Naive thymus-derived CD4-positive, alpha-beta T cell (primary cell): ENCODE results near the gene KANK3. TPM values are rescaled to one million over a fixed set of nuclear protein-coding genes. Genes with fewer than 3 reads are reported as not detected.

Experiments
- ATAC-seq: fragments of 150-1000 bp; cut with Tn5 transposase; 2 replicates; pipeline ENCODE4 v1.10.0; 2021; ENCODE audit warnings: mild to moderate bottlenecking, moderate library complexity
- CTCF ChIA-PET: fragments of 350-600 bp; sonication (Branson Sonifier 250); formaldehyde crosslinking; loops from one replicate; lab custom pipeline; 2021; ENCODE audit warnings: antibody characterized with exemption; lab: Charles Lee
- POLR2A ChIA-PET: fragments of 350-600 bp; sonication (Branson Sonifier 250); formaldehyde crosslinking; loops from one replicate; lab custom pipeline; 2021; ENCODE audit warnings: antibody characterized with exemption, inconsistent platforms; lab: Charles Lee
- DNase-seq, 9 donors: peaks; one replicate each; pipeline versions ENCODE4 v3.0.0 to v3.0.0-alpha.2; 2020 to 2022; ENCODE audit warnings: mixed read lengths in 1 of 9
- H3K27ac ChIP-seq: one replicate; pipeline ENCODE4 v1.7.0; 2013; ENCODE audit warnings: mild to moderate bottlenecking, low read depth, low read length, moderate library complexity
- H3K27me3 ChIP-seq, 2 donors: one replicate each; pipeline ENCODE4 v1.7.0; 2013; ENCODE audit warnings: low read length in 2 of 2, mild to moderate bottlenecking in 2 of 2, moderate library complexity in 2 of 2; ENCODE audit not compliant: control insufficient read depth in 2 of 2, insufficient read depth in 2 of 2
- H3K36me3 ChIP-seq, 3 experiments: 1 replicate in 2 of 3; 2 replicates in 1 of 3; pipeline ENCODE4 v1.7.0; 2013; ENCODE audit warnings: low read length in 3 of 3, mild to moderate bottlenecking in 3 of 3, moderate library complexity in 1 of 3; ENCODE audit not compliant: insufficient read depth in 3 of 3, control insufficient read depth in 2 of 3
- H3K4me1 ChIP-seq, 2 donors: one replicate each; pipeline ENCODE4 v1.7.0; 2013; ENCODE audit warnings: low read length in 2 of 2, mild to moderate bottlenecking in 2 of 2, moderate library complexity in 1 of 2; ENCODE audit not compliant: control insufficient read depth in 2 of 2, insufficient read depth in 2 of 2
- H3K4me3 ChIP-seq: 2 replicates; pipeline ENCODE4 v1.7.0; 2013; ENCODE audit warnings: mild to moderate bottlenecking, low read length
- H3K9me3 ChIP-seq, 3 experiments: 1 replicate in 2 of 3; 2 replicates in 1 of 3; pipeline ENCODE4 v1.7.0; 2013; ENCODE audit warnings: low read length in 3 of 3; ENCODE audit not compliant: control insufficient read depth in 2 of 3
- H3K27ac Mint-ChIP-seq, 9 donors: one replicate each; pipeline ENCODE4 v1.8.0; 2020 to 2022; ENCODE audit warnings: mixed read lengths in 9 of 9, mild to moderate bottlenecking in 8 of 9, moderate library complexity in 5 of 9, inconsistent platforms in 2 of 9
- H3K27me3 Mint-ChIP-seq, 5 donors: one replicate each; pipeline ENCODE4 v1.8.0; 2021 to 2022; ENCODE audit warnings: mixed read lengths in 5 of 5, mild to moderate bottlenecking in 1 of 5
- H3K36me3 Mint-ChIP-seq, 5 donors: one replicate each; pipeline ENCODE4 v1.8.0; 2020 to 2022; ENCODE audit warnings: mixed read lengths in 5 of 5, mild to moderate bottlenecking in 3 of 5, inconsistent platforms in 1 of 5
- H3K4me1 Mint-ChIP-seq, 7 donors: one replicate each; pipeline ENCODE4 v1.8.0; 2020 to 2022; ENCODE audit warnings: mixed read lengths in 7 of 7, mild to moderate bottlenecking in 3 of 7, inconsistent platforms in 1 of 7
- H3K4me3 Mint-ChIP-seq, 10 donors: one replicate each; pipeline ENCODE4 v1.8.0; 2020 to 2022; ENCODE audit warnings: mild to moderate bottlenecking in 10 of 10, mixed read lengths in 10 of 10, moderate library complexity in 6 of 10, inconsistent platforms in 2 of 10
- H3K9me3 Mint-ChIP-seq, 11 donors: one replicate each; pipeline ENCODE4 v1.8.0; 2020 to 2022; ENCODE audit warnings: mixed read lengths in 11 of 11, mild to moderate bottlenecking in 4 of 11, inconsistent platforms in 1 of 11, moderate library complexity in 1 of 11
- intact Hi-C, 2 donors: fragments of 100-400 bp; cut with micrococcal nuclease; formaldehyde crosslinking; loops; one replicate each; pipeline ENCODE4 v1.15.1; 2023
- polyA plus RNA-seq, 2 donors: library from polyadenylated mRNA; unstranded; fragments of 300-500 nt; fragmentation: Illumina TruSeq; gene quantifications; one replicate each; pipeline ENCODE4 v1.2.3, GENCODE V29; 2021
- total RNA-seq, 6 experiments: library from RNA in 5 of 6; stranded (reverse) in 5 of 6; gene quantifications; 1 replicate in 5 of 6; 2 replicates in 1 of 6; pipeline ENCODE4 v1.2.3 and lab custom pipeline; 2021 to 2026

KANK3 gene
- total RNA-seq (1 to 10 TPM; 1.3 to 4.4 (median 1.8) TPM), polyA plus RNA-seq (under 1 TPM; 0.52 to 0.72 TPM), total RNA-seq (lab: John Stamatoyannopoulos, UW) (1.6 reads per million, percentile 5 among the genes with 10 or more reads in this experiment)

DNA sequence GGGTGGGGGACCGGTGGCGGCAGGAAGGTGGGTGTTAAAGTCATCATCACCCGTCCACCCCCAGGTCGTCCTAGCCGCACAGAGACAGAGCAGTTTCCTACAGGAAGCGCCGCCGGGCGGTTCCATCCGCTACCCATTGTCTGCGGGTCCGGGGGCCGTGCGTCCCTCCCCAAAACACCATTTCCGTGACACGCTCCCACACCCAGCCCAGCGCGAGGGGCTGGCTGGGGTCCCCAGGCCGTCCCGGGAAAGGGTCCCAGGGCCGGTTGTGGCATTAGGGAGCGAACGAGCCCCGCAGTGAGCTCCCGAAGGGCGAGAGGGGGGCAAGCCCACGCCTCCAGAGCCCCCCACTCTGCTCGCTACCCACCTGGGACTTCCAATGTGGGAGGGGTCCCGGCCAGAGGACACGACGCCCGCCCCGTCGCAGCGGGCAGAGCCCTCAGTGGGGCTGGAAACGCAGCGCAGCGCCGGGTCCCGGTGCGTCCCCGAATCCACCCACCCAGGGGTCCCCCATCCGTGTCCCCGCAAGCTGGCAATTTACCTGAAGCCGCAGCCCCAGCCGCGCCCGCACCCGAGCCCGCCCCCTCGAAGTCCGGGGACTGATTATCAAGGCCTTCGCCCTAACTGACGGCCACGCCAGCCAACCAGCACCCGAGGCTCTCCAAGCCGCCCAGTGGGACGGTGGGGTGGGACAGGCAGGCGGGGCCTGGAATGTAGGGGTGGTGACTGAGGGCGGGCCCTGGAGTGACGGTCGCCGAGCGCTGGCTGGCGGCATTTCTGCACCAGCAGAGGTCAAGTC is at the start of gene KANK3:
KANK3 (minus strand) TSS at position 579 of the 799 bp plus-strand sequence. CDS start 5,434 bp downstream, outside the sequence.
- H3K9me3 ChIP-seq: no peaks in the 10 kb centered on the region
- no peaks in the 10 kb centered on the region for H3K36me3 ChIP-seq
- H3K4me1 ChIP-seq: no peaks in the 10 kb centered on the region
- H3K4me3 Mint-ChIP-seq: peak within 1 kb of the TSS; percentile 64 to 88 (median 82)
- DNase-seq (peak; percentile 74 to 90 (median 86)), ATAC-seq (peak; percentile 100)
- intact Hi-C loops: loop anchor here (1.0 to 5.0 kb wide), 5 partner anchors 22 to 249 kb away; partner anchors contain the start of genes RAB11B (in 2 of the 2), MARCHF2 (in 1 of the 2), NDUFA7 (in 1 of the 2) and RPS28 (in 1 of the 2)
- H3K9me3 Mint-ChIP-seq: no peaks in the 10 kb centered on the region
- peak within 1 kb of the TSS in 5 of 9 donors; percentile 8 to 84 (median 67) for H3K27ac Mint-ChIP-seq
- H3K36me3 Mint-ChIP-seq: no peaks in the 10 kb centered on the region
- no peaks in the 10 kb centered on the region for H3K27me3 ChIP-seq
- peak within 1 kb of the TSS; percentile 64 for H3K4me3 ChIP-seq
- peaks cover 5 to 46% (median 5%) of the 10 kb centered on the region in 5 donors for H3K27me3 Mint-ChIP-seq
- ChIA-PET POLR2A (interaction anchor here (0.5 to 4.0 kb wide), 3 partner anchors 20 to 1991 kb away, joined by 3 to 15 read pairs (median 3); partner anchors contain the start of genes NDUFA7 and RPS28), CTCF (no interaction called here)
- H3K27ac ChIP-seq: peak within 1 kb of the TSS; percentile 56
- peaks cover 0 to 13% (median 6%) of the 10 kb centered on the region in 7 donors for H3K4me1 Mint-ChIP-seq

DNA sequence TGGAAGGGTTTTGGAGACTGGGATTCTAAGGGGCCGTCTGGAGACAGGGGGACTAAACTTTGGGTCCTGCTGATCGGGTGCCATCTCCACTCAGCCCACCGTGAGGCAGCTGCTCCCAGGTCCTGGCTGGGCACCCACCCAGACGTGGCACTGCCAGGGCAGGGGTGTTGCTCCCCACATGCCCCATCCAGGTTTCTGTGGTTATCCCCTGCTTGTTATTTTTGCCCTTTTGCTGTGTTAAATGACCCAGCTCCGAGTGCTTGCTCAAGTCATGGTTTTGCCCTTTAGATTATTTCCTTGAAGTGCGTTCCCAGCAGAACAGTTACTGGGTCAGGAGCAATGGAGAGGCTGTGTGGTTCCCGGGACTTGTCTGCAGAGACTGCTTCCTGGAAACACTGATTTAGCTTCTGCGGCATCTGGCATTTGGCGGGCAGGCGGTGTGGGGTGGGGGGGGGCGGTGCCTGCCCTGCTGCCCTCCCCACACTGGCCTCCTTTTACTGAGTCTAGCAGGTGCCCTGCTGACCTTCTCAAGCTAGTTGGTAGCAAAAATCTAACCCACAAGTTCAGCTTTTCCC is 49.0 kb upstream of the KANK3 start:
- peak overlapping the region; percentile 24 for H3K27ac ChIP-seq

DNA sequence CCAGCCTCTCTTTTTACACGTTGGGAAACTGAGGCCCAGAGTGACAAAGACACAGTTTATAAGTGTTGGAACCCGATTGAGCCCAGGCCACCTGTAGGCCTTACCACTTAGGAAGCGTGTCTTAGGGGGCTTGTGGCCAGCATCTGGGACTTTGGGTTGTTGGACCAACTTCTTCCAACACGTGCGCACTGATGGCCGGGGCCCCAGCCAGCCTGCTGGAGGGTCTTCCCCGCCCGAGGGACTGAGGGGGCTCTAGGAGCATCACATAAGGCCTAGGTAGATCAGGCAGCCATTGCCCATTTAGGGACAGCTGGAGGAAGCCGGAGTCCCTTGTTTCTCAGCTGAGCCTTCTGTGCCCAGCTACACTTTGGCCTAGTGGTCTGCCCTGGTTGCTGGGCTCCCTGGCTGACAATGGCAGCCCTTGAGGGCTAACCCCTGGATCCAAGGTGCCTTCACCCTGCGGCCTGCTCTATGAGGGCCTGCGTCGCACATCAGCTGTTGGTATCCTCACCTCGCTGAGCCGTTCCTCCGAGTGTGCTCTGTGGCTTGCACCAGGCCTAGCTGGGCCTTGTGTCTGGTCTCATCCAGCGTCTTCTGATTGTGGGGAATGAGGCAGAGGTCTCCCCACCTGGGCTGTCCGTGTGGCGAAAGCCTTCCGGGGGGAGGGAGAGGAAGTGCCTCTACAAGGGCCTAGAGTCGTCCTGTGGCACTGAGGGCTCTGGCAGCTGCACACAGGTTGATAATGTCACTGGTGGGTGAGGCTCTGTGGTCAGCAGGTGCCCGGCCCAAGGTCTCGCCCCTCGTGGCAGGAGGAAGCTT is 48.3 kb upstream of the KANK3 start:
- H3K27me3 Mint-ChIP-seq: no peaks in the 10 kb centered on the region
- ChIA-PET POLR2A (interaction anchor here (0.5 to 2.1 kb wide), 7 partner anchors 10 to 115 kb away, joined by 3 to 17 read pairs (median 3); partner anchors contain the start of genes HNRNPM and MARCHF2), CTCF (interaction anchor here (0.6 to 0.8 kb wide), 3 partner anchors 19 to 216 kb away, joined by 3 read pairs; no protein-coding TSS in a partner anchor)
- no peak overlapping the region for H3K4me3 ChIP-seq
- H3K36me3 Mint-ChIP-seq: peaks cover 0 to 14% (median 4%) of the 10 kb centered on the region in 5 donors
- peak overlapping the region; percentile 71 to 94 (median 89) for H3K27ac Mint-ChIP-seq
- peak overlapping the region; percentile 98 for H3K27ac ChIP-seq
- intact Hi-C loops: loop anchor here (2.0 to 5.0 kb wide), 4 partner anchors 49 to 469 kb away; partner anchors contain the start of genes KANK3 (in 2 of the 2), CERS4 (in 1 of the 2) and SNAPC2 (in 1 of the 2)
- no peak for ATAC-seq
- peaks cover 22 to 47% (median 34%) of the 10 kb centered on the region in 7 donors for H3K4me1 Mint-ChIP-seq
- H3K36me3 ChIP-seq: peaks cover 0 to 8% (median 0%) of the 10 kb centered on the region in 3 experiments
- peak overlapping the region; percentile 81 to 98 (median 89) for H3K4me3 Mint-ChIP-seq
- peaks cover 0 to 4% (median 0%) of the 10 kb centered on the region in 11 donors for H3K9me3 Mint-ChIP-seq
- no peak for DNase-seq
- H3K4me1 ChIP-seq: peaks cover 4 to 8% of the 10 kb centered on the region in 2 donors
- H3K27me3 ChIP-seq: no peaks in the 10 kb centered on the region
- H3K9me3 ChIP-seq: no peaks in the 10 kb centered on the region

More for the DNA sequence above, 49.0 kb upstream of the KANK3 start:
- DNase-seq (no peak), ATAC-seq (no peak)
- intact Hi-C loops: loop anchor here in 1 of 2 donors (5.0 kb wide), 2 partner anchors 200 to 470 kb away; partner anchors contain the start of gene SNAPC2
- Mint-ChIP-seq H3K27me3 (no peaks in the 10 kb centered on the region), H3K9me3 (no peaks in the 10 kb centered on the region), H3K36me3 (peaks cover 0 to 9% (median 2%) of the 10 kb centered on the region in 5 donors), H3K27ac (peak overlapping the region in 6 of 9 donors; percentile 36 to 90 (median 62)), H3K4me1 (peaks cover 26 to 53% (median 41%) of the 10 kb centered on the region in 7 donors), H3K4me3 (peak overlapping the region in 7 of 10 donors; percentile 36 to 96 (median 70))
- H3K4me3 ChIP-seq: no peak overlapping the region
- ChIA-PET CTCF (interaction anchor here (0.6 kb wide), 2 partner anchors 217 to 736 kb away, joined by 3 read pairs; no protein-coding TSS in a partner anchor), POLR2A (interaction anchor here (0.5 kb wide), 1 partner anchor 114 kb away, joined by 3 read pairs; no protein-coding TSS in a partner anchor)
- H3K36me3 ChIP-seq: peaks cover 0 to 8% (median 0%) of the 10 kb centered on the region in 3 experiments
- H3K27me3 ChIP-seq: no peaks in the 10 kb centered on the region
- no peaks in the 10 kb centered on the region for H3K9me3 ChIP-seq
- H3K4me1 ChIP-seq: peaks cover 7 to 8% of the 10 kb centered on the region in 2 donors

DNA sequence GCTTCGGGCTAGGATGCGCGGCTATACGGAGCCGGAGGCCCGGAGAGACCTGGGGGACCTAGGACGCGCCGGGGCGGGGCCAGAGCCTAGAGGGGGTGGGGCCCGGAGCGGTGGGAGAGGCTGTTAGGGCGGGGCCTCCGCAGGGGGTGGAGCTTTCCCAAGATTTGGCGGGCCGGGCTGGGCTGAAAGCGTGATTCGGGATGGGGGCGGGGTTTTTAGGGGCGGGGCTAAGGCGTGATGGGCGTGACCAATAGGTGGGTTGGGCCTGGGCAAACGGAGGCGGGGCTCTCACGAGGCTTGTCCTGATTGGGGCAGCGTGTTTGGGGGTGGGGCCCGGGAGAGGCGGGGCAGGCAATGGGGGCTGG is 47.5 kb upstream of the KANK3 start:
- intact Hi-C loops: loop anchor here (1.0 to 5.0 kb wide), 13 partner anchors 23 to 468 kb away; partner anchors contain the start of genes CD320 (in 2 of the 2), HNRNPM (in 2 of the 2), KANK3 (in 2 of the 2) and MARCHF2 (in 2 of the 2)
- peak overlapping the region; percentile 98 for H3K27ac ChIP-seq
- H3K9me3 ChIP-seq: no peaks in the 10 kb centered on the region
- peak; percentile 79 for ATAC-seq
- peaks cover 0 to 3% (median 0%) of the 10 kb centered on the region in 3 experiments for H3K36me3 ChIP-seq
- ChIA-PET POLR2A (interaction anchor here (0.6 to 2.1 kb wide), 9 partner anchors 9 to 470 kb away, joined by 3 to 17 read pairs (median 4); partner anchors contain the start of genes HNRNPM, MARCHF2, NDUFA7 and RPS28), CTCF (no interaction called here)
- Mint-ChIP-seq H3K27ac (peak overlapping the region; percentile 71 to 94 (median 89)), H3K9me3 (peaks cover 0 to 5% (median 0%) of the 10 kb centered on the region in 11 donors), H3K4me3 (peak overlapping the region; percentile 81 to 98 (median 89)), H3K36me3 (peaks cover 0 to 11% (median 4%) of the 10 kb centered on the region in 5 donors), H3K4me1 (peaks cover 18 to 40% (median 30%) of the 10 kb centered on the region in 7 donors), H3K27me3 (no peaks in the 10 kb centered on the region)
- H3K4me1 ChIP-seq: peaks cover 4 to 8% of the 10 kb centered on the region in 2 donors
- H3K4me3 ChIP-seq: peak overlapping the region; percentile 87
- DNase-seq: peak; percentile 81 to 97 (median 88)
- no peaks in the 10 kb centered on the region for H3K27me3 ChIP-seq

DNA sequence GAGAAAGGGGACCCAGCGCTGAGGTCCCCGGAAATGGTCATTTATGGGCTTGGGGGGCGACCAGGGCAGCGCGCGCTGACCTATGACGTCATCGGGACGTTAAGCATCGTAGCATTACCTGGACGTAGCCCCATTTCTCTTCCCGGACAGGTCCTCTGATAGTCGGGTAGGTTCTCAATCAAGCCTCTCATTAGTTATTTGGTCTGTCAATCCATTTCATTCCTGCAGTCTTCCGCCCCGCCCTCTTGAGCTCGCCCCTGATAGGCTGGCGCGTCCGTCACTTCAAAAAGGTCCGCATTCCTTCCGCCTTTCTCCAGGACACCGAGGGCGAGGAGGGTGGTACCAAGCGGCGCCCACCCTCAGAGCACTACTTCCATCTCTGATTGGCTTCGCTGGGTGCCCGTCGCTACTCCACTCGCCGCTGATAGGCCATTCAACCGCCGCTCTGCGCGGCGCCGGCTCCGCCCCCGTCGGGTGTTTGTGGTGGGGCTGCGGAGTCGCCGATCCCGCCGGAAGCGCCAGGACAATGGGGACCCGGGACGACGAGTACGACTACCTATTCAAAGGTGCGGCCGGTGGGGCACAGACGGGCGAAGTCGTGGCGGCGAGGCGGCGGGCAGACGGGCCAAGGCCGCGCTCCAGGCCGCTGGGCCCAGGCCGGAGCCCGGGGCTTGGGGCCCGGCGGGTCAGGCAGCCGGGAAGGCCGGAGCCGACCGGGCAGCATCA is 47.0 kb upstream of the KANK3 start, which contains the start of gene RAB11B:
RAB11B (plus strand) TSS at position 470 of the 726 bp plus-strand sequence; CDS start at position 527, 57 bp downstream.
- Histone ChIP-seq H3K36me3 (no peaks in the 10 kb centered on the region), H3K27ac (peak within 1 kb of the TSS; percentile 98), H3K4me3 (peak within 1 kb of the TSS; percentile 87), H3K4me1 (peaks cover 4 to 8% of the 10 kb centered on the region in 2 donors), H3K27me3 (no peaks in the 10 kb centered on the region), H3K9me3 (no peaks in the 10 kb centered on the region)
- ATAC-seq (peak; percentile 93), DNase-seq (peak; percentile 81 to 99 (median 98))
- POLR2A ChIA-PET: interaction anchor here (0.6 to 2.1 kb wide), 9 partner anchors 8 to 469 kb away, joined by 3 to 17 read pairs (median 4); partner anchors contain the start of genes HNRNPM, MARCHF2, NDUFA7 and RPS28
- Mint-ChIP-seq H3K36me3 (peaks cover 0 to 11% (median 4%) of the 10 kb centered on the region in 5 donors), H3K27me3 (no peaks in the 10 kb centered on the region), H3K4me1 (peaks cover 18 to 36% (median 28%) of the 10 kb centered on the region in 7 donors), H3K4me3 (peak within 1 kb of the TSS; percentile 87 to 98 (median 92)), H3K27ac (peak within 1 kb of the TSS; percentile 82 to 98 (median 93)), H3K9me3 (peaks cover 0 to 5% (median 0%) of the 10 kb centered on the region in 11 donors)
- CTCF ChIA-PET: no interaction called here
- intact Hi-C loops: loop anchor here (1.0 to 5.0 kb wide), 13 partner anchors 23 to 468 kb away; partner anchors contain the start of genes CD320 (in 2 of the 2), HNRNPM (in 2 of the 2), KANK3 (in 2 of the 2) and MARCHF2 (in 2 of the 2)
